ENCODE results near the gene DDX51.

DNA sequence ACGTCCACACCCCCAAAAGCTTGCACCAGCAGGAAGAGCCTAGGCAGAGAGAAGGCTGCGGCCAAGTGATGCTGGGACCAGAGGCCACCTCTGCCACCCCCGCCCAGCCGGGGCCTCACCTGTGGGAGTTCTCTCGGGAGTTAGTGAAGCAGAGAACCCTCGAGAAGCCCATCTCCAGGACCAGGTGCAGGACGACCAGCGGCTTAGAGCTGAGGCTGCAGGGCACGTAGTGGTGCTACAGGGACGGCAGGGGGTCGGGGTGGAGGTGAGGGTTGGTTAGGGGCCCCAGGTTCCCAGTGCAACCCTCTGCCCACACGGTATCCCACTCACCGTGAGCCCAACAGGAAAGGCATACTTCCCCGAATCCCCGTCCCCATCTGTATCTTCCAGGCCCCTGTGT is 3.6 kb downstream of the DDX51 start:
- TF ChIP-seq EZH2 (IDR thresholded peaks at IDR 0.05; ENCODE audit: low read depth, unreplicated experiment), result no peak
- TF ChIP-seq, protein P1, sequence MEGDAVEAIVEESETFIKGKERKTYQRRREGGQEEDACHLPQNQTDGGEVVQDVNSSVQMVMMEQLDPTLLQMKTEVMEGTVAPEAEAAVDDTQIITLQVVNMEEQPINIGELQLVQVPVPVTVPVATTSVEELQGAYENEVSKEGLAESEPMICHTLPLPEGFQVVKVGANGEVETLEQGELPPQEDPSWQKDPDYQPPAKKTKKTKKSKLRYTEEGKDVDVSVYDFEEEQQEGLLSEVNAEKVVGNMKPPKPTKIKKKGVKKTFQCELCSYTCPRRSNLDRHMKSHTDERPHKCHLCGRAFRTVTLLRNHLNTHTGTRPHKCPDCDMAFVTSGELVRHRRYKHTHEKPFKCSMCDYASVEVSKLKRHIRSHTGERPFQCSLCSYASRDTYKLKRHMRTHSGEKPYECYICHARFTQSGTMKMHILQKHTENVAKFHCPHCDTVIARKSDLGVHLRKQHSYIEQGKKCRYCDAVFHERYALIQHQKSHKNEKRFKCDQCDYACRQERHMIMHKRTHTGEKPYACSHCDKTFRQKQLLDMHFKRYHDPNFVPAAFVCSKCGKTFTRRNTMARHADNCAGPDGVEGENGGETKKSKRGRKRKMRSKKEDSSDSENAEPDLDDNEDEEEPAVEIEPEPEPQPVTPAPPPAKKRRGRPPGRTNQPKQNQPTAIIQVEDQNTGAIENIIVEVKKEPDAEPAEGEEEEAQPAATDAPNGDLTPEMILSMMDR (conservative IDR thresholded peaks at IDR 0.05; ENCODE audit: low read depth in 2 of 2), result no peak
- no peak for TF ChIP-seq POLR2AphosphoS5 (IDR thresholded peaks at IDR 0.05; ENCODE audit: low read depth)
- no peak for TF ChIP-seq EZH2phosphoT487 (IDR thresholded peaks at IDR 0.05; ENCODE audit: unreplicated experiment)
- TF ChIP-seq ZNF331 (CRISPR knock-in tag; IDR thresholded peaks at IDR 0.05; ENCODE audit: low read depth), result no peak

Measured in GM23338 (cell line).